HepG2 (cell line): Measurements from ENCODE around the gene ZPR1. TPM values are rescaled to one million over a fixed set of nuclear protein-coding genes. Genes with fewer than 3 reads are reported as not detected.

Experiments used
- FOSL1 ChIP-seq: sonication (generic); formaldehyde crosslinking; IDR thresholded peaks from 2 replicates; pipeline ENCODE4 v1.9.0; 2021; ENCODE audit warnings: missing genetic modification reagents, borderline replicate concordance
- FOXK2 ChIP-seq: fragments of 450-650 bp; IDR thresholded peaks from 2 replicates; pipeline ENCODE4 v1.6.1; 2016
- GATA4 ChIP-seq: sonication (generic); IDR thresholded peaks from 2 replicates; pipeline ENCODE4 v1.6.1; 2016; ENCODE audit warnings: antibody characterized with exemption, low read depth, borderline replicate concordance
- IKZF1 ChIP-seq: fragments of 450-650 bp; IDR thresholded peaks from 2 replicates; pipeline ENCODE4 v1.7.1; 2016
- KDM4B ChIP-seq: sonication (generic); formaldehyde crosslinking; IDR thresholded peaks from 2 replicates; pipeline ENCODE4 v1.4.0; 2020; ENCODE audit warnings: missing genetic modification reagents
- MBD4 ChIP-seq: IDR thresholded peaks from 2 replicates; pipeline ENCODE4 v1.6.1; 2012; ENCODE audit warnings: low read length, inconsistent platforms, borderline replicate concordance
- PHB2 ChIP-seq: fragments of 450-650 bp; IDR thresholded peaks from 2 replicates; pipeline ENCODE4 v1.6.1; 2018; ENCODE audit not compliant: partially characterized antibody
- RFX3 ChIP-seq: IDR thresholded peaks from 2 replicates; pipeline ENCODE4 v1.6.1; 2016; ENCODE audit warnings: missing biosample characterization, missing genetic modification reagents
- SETDB1 ChIP-seq: sonication (generic); formaldehyde crosslinking; IDR thresholded peaks from 2 replicates; pipeline ENCODE4 v1.5.1; 2020; ENCODE audit warnings: missing genetic modification reagents, mild to moderate bottlenecking, borderline replicate concordance
- SMC3 ChIP-seq: IDR thresholded peaks from 2 replicates; pipeline ENCODE4 v1.6.1; 2011; ENCODE audit warnings: low read length, improper control_type of control experiment
- WIZ ChIP-seq: sonication (generic); formaldehyde crosslinking; IDR thresholded peaks from 2 replicates; pipeline ENCODE4 v1.5.1; 2020; ENCODE audit warnings: mild to moderate bottlenecking, missing genetic modification reagents
- ZMYM4 ChIP-seq: sonication (generic); formaldehyde crosslinking; IDR thresholded peaks from 2 replicates; pipeline ENCODE4 v1.8.1; 2023; ENCODE audit warnings: mild to moderate bottlenecking, missing genetic modification reagents
- ZNF234 ChIP-seq: sonication (generic); formaldehyde crosslinking; conservative IDR thresholded peaks from 2 replicates; pipeline ENCODE4 v1.5.1; 2020; ENCODE audit warnings: mild to moderate bottlenecking, missing genetic modification reagents
- ZNF441 ChIP-seq: sonication (generic); formaldehyde crosslinking; IDR thresholded peaks from 2 replicates; pipeline ENCODE4 v1.7.0; 2021; ENCODE audit warnings: missing genetic modification reagents, borderline replicate concordance
- ZNF577 ChIP-seq: sonication (generic); formaldehyde crosslinking; IDR thresholded peaks from 2 replicates; pipeline ENCODE4 v1.4.0; 2020; ENCODE audit warnings: mild to moderate bottlenecking, low read depth, missing genetic modification reagents, borderline replicate concordance
- polyA plus RNA-seq, 8 experiments: library from polyadenylated mRNA; depleted of rRNA in 3 of 8; stranded (reverse) in 7 of 8; unstranded in 1 of 8; fragments of >200 nt; fragmentation: Illumina TruSeq in 4 of 8; extraction: Trizol in 4 of 8; gene quantifications; 2 replicates each; pipeline versions ENCODE4 v1.2.1 to v1.2.3, GENCODE V29; 2011 to 2016; ENCODE audit warnings: low read depth in 4 of 8, missing spikeins in 1 of 8, mixed read lengths in 1 of 8; ENCODE audit not compliant: insufficient read depth in 1 of 8
- total RNA-seq, 5 experiments: library from RNA; depleted of rRNA; stranded (reverse); fragments of >200 nt; fragmentation: Illumina TruSeq; extraction: Trizol; gene quantifications; 2 replicates each; pipeline ENCODE4 v1.2.3, GENCODE V29; 2016; ENCODE audit warnings: low read depth in 1 of 5
- TF ChIP-seq, protein P1 (sequence below): sonication (generic); formaldehyde crosslinking; IDR thresholded peaks from 2 replicates; pipeline ENCODE4 v1.8.1; 2023; ENCODE audit warnings: mild to moderate bottlenecking, missing genetic modification reagents
- TF ChIP-seq, protein P2 (sequence below): sonication (generic); formaldehyde crosslinking; conservative IDR thresholded peaks from 2 replicates; pipeline ENCODE4 v1.8.0; 2022; ENCODE audit warnings: missing genetic modification reagents
- TF ChIP-seq, protein P3 (sequence below): sonication (generic); formaldehyde crosslinking; IDR thresholded peaks from 2 replicates; pipeline ENCODE4 v1.4.0; 2020; ENCODE audit warnings: mild to moderate bottlenecking, missing genetic modification reagents
- TF ChIP-seq, protein P4 (sequence below): IDR thresholded peaks from 2 replicates; pipeline ENCODE4 v1.6.1; 2016; ENCODE audit warnings: missing genetic modification reagents, missing compliant biosample characterization
- TF ChIP-seq, protein P5 (sequence below): sonication (generic); formaldehyde crosslinking; IDR thresholded peaks from 2 replicates; pipeline ENCODE4 v1.5.0; 2020; ENCODE audit warnings: mild to moderate bottlenecking, missing genetic modification reagents, moderate library complexity

The ZPR1 gene
- total and polyA plus RNA-seq, 2 of the 13 experiments (the other 11 are each of a cell fraction or from before 2014, with no cell fraction given): 40.0 to 79.3 TPM

DNA sequence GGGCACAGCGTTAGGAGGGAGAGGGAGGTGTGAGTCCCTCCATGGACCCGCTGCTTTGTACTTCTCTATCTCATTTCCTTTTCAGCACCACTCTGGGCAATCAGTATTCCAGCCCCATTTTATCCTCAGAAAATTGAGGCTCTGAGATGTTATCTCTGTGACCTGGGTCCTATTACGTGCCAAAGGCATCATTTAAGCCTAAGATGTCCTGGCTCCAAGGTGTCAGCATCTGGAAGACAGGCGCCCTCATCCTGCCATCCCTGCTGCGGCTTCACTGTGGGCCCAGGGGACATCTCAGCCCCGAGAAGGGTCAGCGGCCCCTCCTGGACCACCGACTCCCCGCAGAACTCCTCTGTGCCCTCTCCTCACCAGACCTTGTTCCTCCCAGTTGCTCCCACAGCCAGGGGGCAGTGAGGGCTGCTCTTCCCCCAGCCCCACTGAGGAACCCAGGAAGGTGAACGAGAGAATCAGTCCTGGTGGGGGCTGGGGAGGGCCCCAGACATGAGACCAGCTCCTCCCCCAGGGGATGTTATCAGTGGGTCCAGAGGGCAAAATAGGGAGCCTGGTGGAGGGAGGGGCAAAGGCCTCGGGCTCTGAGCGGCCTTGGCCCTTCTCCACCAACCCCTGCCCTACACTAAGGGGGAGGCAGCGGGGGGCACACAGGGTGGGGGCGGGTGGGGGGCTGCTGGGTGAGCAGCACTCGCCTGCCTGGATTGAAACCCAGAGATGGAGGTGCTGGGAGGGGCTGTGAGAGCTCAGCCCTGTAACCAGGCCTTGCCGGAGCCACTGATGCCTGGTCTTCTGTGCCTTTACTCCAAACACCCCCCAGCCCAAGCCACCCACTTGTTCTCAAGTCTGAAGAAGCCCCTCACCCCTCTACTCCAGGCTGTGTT is 41.1 kb upstream of the ZPR1 start (continued):
- TF ChIP-seq PHB2: no peak
- TF ChIP-seq, protein P1, sequence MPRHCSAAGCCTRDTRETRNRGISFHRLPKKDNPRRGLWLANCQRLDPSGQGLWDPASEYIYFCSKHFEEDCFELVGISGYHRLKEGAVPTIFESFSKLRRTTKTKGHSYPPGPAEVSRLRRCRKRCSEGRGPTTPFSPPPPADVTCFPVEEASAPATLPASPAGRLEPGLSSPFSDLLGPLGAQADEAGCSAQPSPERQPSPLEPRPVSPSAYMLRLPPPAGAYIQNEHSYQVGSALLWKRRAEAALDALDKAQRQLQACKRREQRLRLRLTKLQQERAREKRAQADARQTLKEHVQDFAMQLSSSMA (CRISPR knock-in tag): 0 out of 2 replicates have a peak, but pooled peaks have one; percentile 57
- no peak for TF ChIP-seq FOXK2
- peak; percentile 91 for TF ChIP-seq GATA4
- TF ChIP-seq WIZ (CRISPR knock-in tag): no peak
- TF ChIP-seq ZNF234 (CRISPR knock-in tag): no peak
- TF ChIP-seq ZNF441 (CRISPR knock-in tag): peak; percentile 40; the same call in 1 of the 2 replicates
- no peak; the same call in 1 of the 2 replicates for TF ChIP-seq SMC3
- TF ChIP-seq, protein P2, sequence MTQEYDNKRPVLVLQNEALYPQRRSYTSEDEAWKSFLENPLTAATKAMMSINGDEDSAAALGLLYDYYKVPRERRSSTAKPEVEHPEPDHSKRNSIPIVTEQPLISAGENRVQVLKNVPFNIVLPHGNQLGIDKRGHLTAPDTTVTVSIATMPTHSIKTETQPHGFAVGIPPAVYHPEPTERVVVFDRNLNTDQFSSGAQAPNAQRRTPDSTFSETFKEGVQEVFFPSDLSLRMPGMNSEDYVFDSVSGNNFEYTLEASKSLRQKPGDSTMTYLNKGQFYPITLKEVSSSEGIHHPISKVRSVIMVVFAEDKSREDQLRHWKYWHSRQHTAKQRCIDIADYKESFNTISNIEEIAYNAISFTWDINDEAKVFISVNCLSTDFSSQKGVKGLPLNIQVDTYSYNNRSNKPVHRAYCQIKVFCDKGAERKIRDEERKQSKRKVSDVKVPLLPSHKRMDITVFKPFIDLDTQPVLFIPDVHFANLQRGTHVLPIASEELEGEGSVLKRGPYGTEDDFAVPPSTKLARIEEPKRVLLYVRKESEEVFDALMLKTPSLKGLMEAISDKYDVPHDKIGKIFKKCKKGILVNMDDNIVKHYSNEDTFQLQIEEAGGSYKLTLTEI: no peak
- TF ChIP-seq MBD4: no peak
- no peak for TF ChIP-seq KDM4B (CRISPR knock-in tag)
- TF ChIP-seq ZMYM4: peak; percentile 61
- TF ChIP-seq FOSL1 (CRISPR knock-in tag): no peak
- no peak for TF ChIP-seq SETDB1
- TF ChIP-seq IKZF1: no peak
- TF ChIP-seq, protein P3, sequence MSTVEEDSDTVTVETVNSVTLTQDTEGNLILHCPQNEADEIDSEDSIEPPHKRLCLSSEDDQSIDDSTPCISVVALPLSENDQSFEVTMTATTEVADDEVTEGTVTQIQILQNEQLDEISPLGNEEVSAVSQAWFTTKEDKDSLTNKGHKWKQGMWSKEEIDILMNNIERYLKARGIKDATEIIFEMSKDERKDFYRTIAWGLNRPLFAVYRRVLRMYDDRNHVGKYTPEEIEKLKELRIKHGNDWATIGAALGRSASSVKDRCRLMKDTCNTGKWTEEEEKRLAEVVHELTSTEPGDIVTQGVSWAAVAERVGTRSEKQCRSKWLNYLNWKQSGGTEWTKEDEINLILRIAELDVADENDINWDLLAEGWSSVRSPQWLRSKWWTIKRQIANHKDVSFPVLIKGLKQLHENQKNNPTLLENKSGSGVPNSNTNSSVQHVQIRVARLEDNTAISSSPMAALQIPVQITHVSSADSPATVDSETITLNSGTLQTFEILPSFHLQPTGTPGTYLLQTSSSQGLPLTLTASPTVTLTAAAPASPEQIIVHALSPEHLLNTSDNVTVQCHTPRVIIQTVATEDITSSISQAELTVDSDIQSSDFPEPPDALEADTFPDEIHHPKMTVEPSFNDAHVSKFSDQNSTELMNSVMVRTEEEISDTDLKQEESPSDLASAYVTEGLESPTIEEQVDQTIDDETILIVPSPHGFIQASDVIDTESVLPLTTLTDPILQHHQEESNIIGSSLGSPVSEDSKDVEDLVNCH (CRISPR knock-in tag): no peak
- TF ChIP-seq, protein P4, sequence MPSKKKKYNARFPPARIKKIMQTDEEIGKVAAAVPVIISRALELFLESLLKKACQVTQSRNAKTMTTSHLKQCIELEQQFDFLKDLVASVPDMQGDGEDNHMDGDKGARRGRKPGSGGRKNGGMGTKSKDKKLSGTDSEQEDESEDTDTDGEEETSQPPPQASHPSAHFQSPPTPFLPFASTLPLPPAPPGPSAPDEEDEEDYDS (CRISPR knock-in tag): peak; percentile 66; the same call in 1 of the 2 replicates
- TF ChIP-seq, protein P5, sequence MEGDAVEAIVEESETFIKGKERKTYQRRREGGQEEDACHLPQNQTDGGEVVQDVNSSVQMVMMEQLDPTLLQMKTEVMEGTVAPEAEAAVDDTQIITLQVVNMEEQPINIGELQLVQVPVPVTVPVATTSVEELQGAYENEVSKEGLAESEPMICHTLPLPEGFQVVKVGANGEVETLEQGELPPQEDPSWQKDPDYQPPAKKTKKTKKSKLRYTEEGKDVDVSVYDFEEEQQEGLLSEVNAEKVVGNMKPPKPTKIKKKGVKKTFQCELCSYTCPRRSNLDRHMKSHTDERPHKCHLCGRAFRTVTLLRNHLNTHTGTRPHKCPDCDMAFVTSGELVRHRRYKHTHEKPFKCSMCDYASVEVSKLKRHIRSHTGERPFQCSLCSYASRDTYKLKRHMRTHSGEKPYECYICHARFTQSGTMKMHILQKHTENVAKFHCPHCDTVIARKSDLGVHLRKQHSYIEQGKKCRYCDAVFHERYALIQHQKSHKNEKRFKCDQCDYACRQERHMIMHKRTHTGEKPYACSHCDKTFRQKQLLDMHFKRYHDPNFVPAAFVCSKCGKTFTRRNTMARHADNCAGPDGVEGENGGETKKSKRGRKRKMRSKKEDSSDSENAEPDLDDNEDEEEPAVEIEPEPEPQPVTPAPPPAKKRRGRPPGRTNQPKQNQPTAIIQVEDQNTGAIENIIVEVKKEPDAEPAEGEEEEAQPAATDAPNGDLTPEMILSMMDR (CRISPR knock-in tag): peak; percentile 81
- TF ChIP-seq ZNF577 (CRISPR knock-in tag): no peak
- no peak for TF ChIP-seq RFX3
